AG20443 (cell line): Measurements from ENCODE around the gene RIC1.
"Not testable (repeated sequence)": the region's sequence is repeated elsewhere in the genome, so short reads cannot be mapped to it uniquely, and the experiment has no call there.

Experiments
- DNase-seq: peaks from one replicate; pipeline ENCODE4 v3.0.0; 2012; ENCODE audit warnings: low spot score, mixed read lengths

The RIC1 gene

DNA sequence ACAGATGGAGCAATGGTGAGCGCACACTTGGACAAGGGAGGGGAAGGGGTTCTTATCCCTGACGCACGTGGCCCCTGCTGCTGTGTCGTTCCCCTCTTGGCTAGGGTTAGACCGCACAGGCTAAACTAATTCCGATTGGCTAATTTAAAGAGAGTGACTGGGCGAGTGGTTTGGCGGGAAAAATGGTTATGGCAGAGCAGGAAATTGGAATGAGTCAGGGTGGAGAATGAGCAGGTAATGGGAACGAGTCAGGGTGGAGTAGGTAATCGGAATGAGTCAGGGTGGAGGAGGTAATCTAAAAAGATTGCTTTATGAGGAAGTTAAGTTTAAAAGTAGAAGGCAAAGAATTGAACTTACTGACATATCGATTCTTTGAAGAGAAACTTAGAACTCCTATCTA lies 46.1 kb downstream of the RIC1 start:
- not testable (repeated sequence) for DNase-seq

DNA sequence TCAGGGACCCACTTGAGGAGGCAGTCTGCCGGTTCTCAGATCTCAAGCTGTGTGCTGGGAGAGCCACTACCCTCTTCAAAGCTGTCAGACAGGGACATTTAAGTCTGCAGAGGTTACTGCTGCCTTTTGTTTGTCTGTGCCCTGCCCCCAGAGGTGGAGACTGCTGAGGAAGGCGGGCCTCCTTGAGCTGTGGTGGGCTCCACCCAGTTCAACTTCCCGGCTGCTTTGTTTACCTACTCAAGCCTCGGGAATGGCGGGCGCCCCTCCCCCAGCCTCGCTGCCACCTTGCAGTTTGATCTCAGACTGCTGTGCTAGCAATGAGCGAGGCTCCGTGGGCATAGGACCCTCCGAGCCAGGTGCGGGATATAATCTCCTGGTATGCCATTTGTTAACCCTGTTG lies 54.7 kb downstream of the RIC1 start:
- DNase-seq: not testable (repeated sequence)

DNA sequence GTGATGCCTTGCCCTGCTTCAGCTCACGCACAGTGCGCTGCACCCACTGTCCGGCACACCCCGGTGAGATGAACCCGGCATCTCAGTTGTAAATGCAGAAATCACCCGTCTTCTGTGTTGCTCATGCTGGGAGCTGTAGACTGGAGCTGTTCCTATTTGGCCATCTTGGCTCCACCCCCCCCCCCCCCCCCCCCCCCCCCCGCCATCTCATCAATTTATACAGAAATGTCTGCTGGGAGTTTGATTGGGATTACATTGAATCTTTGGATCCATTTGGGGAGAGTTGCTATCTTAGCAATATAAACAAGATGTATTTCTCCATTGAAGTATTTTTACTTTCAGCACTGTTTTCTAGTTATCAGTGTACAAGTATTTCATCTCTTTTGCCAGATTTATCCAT lies 55.2 kb downstream of the RIC1 start:
- no peak for DNase-seq

DNA sequence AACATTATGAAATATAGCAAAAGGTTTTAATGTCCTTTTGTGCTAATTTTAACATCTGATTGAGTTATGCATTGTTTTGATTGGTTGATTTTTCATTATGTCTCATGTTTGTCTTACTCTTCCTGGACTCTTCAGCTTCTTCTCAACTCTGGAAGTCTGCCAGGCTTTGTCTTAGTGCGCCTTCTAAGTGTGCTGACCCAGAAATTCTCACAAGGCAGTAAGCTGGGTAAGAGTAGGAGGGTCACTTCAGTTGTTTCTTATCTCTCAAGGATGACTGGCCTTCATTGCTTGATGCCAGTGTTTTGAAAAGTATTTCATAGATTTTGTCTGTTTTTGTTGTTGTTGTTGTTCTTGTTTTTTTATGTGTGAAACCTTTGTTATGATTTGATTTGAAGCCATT lies 59.2 kb downstream of the RIC1 start:
- DNase-seq: no peak

DNA sequence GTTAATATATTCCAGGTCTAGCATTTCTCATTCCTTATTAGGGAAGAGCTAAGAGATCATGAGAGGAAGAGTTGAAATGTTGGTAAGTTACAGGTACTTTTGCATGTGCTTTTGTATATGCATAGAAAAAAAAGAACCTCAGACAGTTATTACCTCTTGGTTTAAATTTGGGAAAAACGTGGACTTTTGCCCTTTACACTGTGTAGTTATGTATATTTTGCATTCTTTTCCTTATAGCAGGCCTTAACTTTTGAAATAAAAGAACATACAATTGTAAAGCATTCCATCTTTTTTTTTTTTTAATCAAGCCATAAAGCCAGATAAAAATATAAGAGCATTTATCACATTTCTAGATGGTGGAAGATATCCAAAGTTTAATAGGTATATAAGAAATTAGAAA lies 61.4 kb downstream of the RIC1 start:
- DNase-seq: no peak

DNA sequence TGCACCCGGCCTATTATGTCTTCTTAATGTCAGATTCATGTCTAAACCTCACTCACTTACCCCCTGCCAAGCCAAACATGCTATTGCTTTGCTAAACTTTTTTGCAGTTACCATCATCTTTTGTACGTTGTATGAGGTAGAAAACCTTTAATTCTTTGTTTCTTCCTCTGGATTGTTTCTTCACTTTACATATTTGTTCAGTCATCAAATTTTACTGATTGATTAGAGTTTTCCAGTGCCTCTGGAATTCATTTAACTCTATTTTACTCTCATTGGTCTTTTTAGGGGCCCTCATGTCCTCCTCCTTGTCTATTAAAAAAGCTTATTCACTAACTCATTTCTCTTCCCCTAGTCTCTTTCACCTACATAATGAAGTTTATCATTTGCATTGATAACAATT lies 67.0 kb downstream of the RIC1 start:
- no peak for DNase-seq

DNA sequence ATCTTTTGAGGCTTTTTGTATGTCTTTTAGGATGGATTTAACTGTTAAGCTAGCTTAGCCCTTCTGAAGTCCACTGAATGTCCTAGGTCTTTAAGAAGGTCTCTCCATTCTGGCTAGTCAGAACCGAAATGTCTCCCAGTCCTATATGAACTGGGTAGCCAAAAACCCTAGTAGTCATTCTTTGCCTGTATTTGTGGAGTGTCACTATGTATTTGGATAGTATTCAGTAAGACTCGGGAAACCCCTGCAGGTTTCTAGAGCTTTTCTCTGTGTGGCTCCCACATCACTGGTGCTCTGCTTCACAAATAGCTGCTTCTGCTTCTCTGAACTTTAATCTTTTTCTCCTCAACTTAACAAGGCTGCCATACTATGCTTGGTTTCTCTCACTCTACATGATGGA lies 68.0 kb downstream of the RIC1 start:
- no peak for DNase-seq

DNA sequence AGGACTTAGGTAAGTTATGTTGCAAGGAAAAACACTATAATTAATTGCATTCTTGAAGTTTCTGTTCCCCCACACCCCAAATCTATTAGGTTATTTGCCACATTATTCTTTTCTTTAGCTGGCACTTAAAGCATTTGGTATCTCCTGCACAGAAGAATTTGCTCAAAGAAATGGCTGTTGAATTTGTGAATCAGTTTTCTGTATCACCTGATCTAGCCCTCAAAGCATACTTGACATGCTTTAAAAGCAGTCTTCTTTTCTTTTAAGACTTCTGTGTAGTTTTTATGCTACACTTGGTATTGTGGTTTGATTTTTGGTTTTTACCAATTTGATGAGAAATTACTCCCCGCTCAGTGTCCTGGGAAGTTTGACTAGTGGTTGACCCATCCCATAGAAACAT lies 69.1 kb downstream of the RIC1 start:
- no peak for DNase-seq

DNA sequence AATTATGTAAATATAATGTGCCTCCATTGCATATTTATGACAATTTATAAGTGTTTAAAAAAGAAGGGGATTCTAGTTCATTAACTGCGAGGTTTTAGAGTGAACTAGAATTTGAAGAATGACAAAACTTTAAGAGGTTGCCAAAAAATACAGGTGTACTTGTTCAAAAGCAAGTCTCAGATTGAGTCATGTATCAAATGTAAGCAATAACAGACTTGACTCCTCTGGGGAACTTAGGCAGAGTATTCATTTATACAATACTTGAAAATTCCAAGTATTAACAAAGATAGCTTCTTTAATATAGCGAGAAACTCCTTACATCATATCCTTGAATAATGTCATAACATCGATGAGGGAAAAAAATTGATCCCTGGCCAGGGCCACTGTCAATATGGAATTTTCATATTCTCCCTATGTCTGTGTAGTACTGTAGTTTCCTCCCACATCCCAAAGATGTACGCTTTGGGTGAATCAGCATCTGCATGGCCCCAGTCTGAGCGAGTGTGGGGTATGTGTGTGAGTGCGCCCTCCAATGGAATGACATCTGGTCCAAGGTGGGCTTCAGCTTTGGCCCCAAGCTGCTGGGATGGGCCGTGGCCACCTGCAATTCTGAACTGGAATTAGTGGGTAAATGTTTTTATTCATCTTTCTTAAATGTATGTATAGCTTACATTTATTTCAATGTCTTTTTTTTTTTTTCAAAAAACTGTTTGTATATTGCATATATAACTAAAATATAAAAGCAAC lies 70.1 kb downstream of the RIC1 start:
- DNase-seq: no peak

DNA sequence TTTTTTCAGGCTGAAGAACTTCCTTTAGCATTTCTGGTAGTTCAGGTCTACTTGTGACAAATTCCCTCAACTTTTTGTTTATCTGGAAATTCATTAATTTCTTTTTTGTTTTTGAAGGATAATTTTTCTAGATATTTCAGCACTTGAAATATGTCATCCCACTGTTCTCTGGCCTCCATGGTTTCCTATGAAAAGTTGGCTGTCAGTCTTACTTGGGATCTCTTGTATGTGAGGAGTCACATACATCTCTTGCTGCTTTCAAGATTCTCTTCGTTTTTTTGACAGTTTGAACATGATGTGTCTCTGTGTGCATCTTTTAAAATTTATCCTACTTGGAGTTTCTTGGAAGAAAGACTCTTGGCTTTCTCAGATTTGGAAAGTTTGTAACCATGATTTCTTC lies 79.5 kb downstream of the RIC1 start:
- no peak for DNase-seq

DNA sequence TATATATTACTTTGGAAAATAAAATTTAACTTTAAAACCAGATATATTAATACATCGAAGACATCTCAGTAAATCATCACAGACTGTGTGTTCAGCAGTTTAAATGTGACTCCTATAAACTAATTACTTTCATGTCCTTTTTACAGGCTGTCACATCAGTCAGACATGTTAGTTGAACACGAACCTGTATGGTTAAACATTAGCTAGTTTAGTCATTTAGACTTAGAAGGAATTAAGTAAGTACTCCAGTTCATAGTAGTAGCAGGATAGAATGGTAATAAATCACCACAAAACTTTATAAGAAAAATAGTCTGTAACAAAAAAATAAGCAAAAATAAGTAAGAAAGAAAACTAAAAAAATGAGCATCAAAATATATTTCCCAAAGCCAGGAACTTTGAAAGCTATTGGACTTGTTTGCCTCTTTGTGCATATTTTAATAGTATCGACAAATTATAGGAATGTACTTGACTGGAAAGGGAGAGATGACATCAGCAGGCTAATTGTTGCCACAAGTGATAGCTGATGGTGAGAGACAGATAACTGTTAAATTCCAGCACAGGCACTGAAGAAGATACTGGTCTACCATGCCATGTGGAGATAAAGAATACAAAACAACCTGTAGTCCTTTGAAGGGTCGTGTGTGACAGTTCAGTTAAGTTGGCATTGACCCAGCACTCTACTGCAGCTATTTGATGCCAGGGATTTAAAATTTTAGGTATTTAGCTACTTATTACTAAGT lies 83.9 kb downstream of the RIC1 start:
- no peak for DNase-seq

DNA sequence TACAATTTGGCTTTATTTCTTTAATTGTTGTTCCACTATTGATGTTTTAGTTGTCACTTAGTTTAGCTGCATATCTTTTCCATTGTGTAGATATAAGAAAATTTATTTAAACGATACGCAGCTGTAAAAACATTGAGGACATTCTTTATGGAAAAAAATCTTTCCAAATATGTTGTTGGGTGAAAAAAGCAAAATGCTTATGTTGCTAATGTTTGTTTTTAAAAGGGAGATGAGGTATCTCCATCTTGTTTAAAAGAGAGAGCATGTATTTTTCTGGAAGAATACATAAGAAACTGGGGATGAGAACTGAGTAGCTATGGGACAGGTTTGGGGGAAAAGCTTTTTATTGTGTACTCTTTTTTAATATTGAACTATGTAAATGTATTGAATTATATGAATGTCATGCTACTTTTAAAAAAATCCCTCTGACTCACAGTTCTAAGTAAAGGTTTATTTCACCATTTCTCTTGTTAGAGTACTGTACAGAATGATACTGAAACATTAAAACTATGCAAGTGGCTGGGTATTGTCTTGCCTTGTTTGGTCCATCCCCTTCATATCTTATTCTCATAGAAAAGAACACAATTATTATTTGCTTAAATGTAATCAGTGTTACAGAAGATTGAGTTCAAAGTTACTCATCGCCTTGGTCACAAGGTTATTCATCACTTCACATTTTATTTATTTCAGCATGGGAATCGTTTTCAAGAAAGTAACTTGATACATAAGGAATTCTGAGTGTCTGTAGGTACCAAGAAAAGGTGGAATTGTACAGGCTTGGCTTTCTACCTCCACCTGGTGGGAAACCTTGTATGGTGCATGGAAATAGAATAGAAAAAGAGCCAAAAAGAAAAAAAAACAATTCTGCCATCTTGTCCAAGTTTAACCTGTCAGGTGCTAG lies 85.8 kb downstream of the RIC1 start:
- no peak for DNase-seq

DNA sequence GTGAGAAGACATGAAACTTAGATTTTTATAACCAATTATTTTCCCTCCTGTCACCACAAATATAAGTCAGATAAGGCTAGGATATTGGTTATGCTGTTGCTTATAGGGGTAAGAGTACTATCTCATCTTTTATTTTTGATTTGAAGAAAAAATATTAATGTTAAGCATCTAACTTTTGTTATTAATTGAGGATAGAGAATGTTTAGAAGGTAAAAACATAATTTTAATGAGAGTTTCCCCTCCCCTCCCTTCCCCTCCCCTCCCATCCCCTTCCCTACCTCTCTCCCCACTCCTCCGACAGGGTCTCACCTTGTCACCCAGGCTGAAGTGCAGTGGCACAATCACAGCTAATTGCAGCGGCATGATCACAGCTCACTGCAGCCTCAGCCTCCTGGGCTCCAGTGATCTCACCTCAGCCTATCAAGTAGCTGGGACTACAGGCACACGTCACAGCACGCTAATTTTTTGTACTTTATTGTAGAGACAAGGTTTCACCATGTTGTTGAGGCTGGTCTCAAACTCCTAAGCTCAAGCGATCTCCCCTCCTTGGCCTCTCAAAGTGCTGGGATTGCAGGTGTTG lies 86.7 kb downstream of the RIC1 start:
- DNase-seq: no peak

DNA sequence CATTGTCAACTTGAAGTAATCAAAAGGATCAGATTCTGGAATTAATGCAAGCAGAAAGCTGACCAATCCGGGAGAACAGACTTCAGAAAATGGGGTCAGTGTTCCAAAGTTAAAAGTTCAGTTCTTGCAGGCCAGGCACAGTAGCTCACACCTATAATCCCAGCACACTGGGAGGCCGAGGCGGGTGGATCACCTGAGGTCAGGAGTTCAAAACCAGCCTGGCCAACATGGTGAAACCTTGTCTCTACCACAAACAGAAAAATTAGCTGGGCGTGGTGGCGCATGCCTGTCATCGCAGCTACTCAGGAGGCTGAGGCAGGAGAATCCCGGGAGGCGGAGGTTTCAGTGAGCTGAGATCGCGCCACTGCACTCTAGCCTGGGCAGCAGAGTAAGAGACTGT lies 88.5 kb downstream of the RIC1 start:
- DNase-seq: not testable (repeated sequence)

DNA sequence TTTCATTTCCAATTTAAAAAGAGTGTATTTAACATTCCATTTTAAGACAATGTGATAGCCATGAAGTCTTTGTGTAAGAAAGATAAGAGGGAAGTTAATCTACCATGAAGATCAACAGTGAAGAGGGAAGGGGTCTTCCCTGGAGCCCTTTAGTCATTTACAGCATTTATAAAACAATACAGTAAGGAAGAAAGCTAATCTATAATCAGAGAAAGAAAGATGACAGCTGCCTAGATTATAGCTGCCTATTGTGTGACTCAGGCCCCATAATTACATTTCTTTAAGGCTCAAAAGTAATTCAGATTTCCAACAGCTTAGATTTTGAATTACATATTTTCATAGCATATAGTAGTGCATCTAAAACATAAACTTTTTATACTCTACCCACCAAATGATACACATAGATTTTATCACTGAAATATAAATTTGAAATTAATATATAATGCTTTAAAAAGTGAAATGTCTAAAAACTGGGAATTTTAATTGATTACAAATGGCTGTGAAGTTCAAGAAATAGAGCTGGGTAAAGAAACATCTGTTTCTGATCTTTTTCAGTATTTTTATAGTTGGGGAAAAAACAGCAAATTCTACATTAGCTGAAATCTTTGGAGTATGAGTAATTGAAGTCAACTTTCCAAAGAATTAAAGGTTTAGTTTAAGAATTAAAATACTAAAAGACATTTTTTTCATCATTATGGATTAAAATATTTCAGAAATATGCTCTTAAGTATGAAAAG lies 89.6 kb downstream of the RIC1 start:
- DNase-seq: peak; percentile 43

DNA sequence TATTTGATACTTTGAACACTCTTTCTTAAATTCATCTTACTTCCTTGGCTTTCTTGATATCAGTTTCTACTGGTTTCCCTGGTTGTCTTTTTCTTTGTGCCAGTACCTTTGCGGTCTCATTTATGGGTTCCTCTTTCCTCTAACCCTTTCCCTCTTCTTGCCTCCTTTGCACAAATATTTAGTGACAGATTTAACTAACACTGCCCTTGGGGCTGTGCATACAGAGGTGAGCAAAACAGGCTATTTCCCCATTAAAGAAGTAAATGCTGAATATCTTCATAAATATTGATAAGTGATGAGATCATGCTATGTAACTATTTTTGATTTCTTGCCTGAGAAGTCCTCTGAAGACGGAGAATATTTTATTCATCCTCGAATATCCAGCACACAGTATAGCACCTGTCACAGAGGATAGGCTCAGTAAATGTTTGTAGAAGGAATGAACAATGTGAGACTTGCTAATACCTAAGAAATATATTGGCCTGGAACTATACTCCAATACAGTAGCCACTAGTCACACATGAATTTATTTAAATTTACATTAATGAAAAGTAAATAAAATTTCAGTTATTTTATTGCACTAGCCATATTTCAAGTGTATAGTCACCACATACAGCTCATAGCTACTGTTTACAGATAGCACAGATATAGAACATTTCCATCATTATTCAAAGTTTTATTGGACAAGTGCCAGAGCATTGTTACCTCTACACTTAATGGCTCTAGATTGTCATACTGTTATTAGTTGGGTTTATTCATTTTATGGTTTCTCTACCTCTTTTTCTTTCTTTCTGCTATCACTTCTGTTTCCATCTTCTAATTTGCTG lies 90.4 kb downstream of the RIC1 start:
- DNase-seq: no peak

DNA sequence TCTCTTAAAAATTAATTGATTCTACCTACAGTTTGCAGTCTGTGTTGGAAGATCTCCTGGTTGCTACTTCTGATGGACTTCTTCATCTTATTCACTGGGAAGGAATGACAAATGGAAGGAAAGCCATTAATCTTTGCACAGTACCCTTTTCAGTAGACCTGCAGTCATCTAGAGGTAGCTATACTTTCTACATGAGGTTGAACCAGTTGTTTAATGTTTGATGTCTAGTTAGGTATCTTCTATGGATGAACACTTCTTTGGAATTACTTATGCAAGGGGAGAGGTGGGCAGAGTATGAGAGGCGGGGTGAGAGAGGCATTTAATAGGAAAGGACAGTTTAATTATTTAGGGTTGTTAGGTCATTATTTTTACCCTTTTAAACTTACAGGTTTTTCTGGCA lies 91.2 kb downstream of the RIC1 start:
- DNase-seq: no peak

DNA sequence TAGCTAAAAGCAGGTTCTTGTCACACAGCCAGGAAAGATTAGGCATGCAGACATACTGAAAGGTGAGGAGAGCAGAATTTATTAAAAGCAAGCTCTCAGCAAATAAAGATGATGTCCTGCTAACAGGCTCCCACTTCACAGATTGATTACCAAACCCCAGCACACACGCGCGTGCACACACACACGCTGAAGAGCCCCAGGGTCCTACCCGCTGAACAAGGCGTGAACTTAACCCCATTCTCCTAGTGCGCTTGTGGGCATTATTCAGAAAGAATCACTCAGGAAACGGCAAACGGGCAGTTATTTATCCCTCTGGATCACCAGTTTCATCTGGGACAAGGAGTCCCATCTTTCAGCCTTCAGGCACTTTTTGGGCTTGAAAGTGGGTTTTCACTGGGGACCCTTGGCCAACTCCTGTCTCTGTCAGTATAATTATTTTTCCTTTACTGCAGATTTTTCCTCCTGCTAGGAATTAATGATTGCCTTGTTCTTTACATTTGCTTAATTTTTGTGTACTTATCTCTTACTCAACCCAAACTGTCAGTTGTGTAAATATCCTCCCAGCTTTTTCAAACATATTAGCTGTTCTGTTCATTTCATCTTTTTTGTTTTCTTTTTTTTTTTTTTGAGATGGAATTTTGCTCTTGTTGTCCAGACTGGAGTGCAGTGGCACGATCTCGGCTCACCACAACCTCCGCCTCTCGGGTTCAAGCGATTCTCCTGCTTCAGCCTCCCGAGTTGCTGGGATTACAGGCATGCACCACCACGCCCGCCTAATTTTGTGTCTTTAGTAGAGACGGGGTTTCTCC lies 92.6 kb downstream of the RIC1 start:
- no peak for DNase-seq

DNA sequence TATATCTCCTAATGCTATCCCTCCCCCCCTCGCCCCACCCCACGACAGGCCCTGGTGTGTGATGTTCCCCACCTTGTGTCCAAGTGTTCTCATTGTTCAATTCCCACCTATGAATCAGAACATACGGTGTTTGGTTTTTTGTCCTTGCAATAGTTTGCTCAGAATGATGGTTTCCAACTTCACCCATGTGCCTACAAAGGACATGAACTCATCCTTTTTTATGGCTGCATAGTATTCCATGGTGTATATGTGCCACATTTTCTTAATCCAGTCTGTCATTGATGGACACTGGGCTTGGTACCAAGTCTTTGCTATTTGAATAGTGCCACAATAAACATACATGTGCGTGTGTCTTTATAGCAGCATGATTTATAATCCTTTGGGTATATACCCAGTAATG lies 93.8 kb downstream of the RIC1 start:
- DNase-seq: not testable (repeated sequence)

DNA sequence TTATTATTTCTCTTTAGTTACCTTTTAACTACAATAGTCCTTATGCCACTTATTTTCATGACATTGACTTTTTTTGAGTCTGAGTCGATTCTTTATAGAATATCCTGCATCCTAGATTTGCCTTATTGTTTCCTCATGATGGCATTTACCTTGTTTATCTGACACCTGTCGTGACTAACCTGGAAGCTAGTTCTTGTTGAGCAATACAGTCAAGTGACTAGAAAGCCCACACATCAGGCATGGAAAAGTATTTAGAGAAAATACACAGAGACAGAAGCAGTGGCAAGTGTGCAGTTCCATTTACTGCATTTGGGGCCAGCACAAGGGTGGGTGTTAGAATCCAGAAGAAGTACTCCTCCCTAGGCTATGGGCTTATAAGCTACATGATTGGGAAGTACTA lies 106.2 kb downstream of the RIC1 start:
- no peak for DNase-seq
